ENCODE results near the gene PSMA4. TPM values are rescaled to one million over a fixed set of nuclear protein-coding genes. Genes with fewer than 3 reads are reported as not detected.

The PSMA4 gene
- total RNA-seq, 1 experiment from 2014 or later, result 276 TPM

DNA sequence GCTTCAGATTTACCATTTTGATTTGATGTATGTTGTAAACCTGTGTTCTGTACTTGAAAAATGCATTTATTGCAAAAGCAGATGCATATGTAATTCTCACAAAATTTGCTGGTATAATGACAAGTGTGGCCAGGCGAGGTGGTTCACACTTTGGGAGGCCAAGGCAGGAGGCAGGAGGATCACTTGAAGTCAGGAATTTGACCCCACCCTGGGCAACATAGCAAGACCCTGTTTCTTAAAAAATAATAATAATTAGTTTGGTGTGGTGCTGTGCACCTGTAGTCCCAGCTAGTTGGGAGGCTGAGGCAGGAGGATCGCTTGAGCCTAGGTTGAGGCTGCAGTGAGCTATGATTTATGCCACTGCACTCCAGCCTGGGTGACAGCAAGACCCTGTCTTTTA is 37.6 kb upstream of the PSMA4 start:
- Mint-ChIP-seq H3K36me3 (ENCODE audit: insufficient read depth, unreplicated experiment) (peaks cover 46% of the 10 kb centered on the region), H3K27me3 (ENCODE audit: insufficient read depth, unreplicated experiment) (no peaks in the 10 kb centered on the region), H3K4me1 (ENCODE audit: low read depth, unreplicated experiment) (peaks cover 7% of the 10 kb centered on the region), H3K27ac (ENCODE audit: unreplicated experiment) (no peak overlapping the region), H3K4me3 (ENCODE audit: unreplicated experiment) (no peak overlapping the region), H3K9me3 (ENCODE audit: unreplicated experiment) (no peaks in the 10 kb centered on the region)
- no peak overlapping the region for H3K4me3 ChIP-seq (ENCODE audit: low read depth, low read length)
- BruUV-seq (replicated peaks), result no TSS peak
- CTCF ChIA-PET, result no interaction called here
- TF ChIP-seq, protein P1, sequence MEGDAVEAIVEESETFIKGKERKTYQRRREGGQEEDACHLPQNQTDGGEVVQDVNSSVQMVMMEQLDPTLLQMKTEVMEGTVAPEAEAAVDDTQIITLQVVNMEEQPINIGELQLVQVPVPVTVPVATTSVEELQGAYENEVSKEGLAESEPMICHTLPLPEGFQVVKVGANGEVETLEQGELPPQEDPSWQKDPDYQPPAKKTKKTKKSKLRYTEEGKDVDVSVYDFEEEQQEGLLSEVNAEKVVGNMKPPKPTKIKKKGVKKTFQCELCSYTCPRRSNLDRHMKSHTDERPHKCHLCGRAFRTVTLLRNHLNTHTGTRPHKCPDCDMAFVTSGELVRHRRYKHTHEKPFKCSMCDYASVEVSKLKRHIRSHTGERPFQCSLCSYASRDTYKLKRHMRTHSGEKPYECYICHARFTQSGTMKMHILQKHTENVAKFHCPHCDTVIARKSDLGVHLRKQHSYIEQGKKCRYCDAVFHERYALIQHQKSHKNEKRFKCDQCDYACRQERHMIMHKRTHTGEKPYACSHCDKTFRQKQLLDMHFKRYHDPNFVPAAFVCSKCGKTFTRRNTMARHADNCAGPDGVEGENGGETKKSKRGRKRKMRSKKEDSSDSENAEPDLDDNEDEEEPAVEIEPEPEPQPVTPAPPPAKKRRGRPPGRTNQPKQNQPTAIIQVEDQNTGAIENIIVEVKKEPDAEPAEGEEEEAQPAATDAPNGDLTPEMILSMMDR (IDR thresholded peaks at IDR 0.05; ENCODE audit: insufficient read depth in 1 of 2, low read depth in 1 of 2, low read length in 1 of 2, severe bottlenecking in 1 of 2, unreplicated experiment in 1 of 2), result no peak
- H3K4me1 ChIP-seq, result no peaks in the 10 kb centered on the region
- POLR2A ChIA-PET, result no interaction called here
- H3K27me3 ChIP-seq (replicated peaks; ENCODE audit: control insufficient read depth, insufficient read depth, low read length), result no peaks in the 10 kb centered on the region
- no peaks in the 10 kb centered on the region for H3K36me3 ChIP-seq (ENCODE audit: control insufficient read depth, insufficient read depth, low read length)
- intact Hi-C loops (cut with micrococcal nuclease; ENCODE audit: unreplicated experiment), result no loop called here
- DNase-seq, result no peak
- no peaks in the 10 kb centered on the region for H3K9me3 ChIP-seq

DNA sequence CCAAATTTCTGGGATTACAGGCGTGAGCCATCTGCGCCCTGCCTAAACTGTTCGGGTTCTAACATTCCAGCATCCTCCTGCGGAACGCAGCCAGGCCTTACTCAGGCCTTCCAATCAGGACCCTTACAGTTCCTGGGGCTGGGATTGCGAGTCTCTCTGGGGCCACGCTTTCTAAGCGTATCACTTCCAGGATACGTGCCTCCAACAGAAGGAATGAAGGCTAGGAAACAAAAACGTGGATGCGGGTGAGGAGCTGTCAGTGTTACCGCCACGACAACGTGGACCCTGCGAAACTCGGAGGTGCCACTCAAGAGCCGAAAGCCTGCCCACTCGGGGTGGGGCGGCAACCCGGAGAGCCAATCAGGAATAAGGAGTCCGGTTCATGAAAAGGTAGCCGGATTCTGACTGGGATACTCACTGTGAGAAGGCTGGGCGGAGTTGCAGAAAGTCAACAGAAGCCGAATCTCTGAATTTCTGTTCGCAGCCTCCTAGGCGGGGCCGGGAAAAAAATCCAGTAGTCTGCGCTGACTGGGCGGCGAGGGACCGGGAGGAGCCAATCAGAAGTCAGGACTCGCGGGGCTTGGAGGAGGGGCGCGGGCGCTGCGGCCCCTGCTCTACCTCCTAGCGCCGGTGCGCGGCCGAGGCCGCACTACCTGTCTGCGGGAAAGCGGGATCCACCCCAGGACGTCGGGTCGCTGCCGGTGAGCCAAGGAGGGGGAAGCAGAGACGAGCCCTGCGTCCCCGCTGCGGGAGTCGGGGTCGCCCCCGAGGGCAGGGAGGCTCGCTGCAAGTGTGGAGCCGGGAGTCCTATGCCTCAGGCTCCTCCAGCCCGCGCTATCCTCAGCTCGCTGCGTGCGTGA is 33.0 kb upstream of the PSMA4 start, which contains the start of gene HYKK:
TSS of gene HYKK (plus strand) at position 607 of the 860 bp plus-strand sequence. CDS start 5,512 bp downstream, outside the sequence.
- 0 out of 2 replicates have a peak, but pooled peaks cover 4% of the 10 kb centered on the region for H3K4me1 ChIP-seq
- Mint-ChIP-seq H3K4me3 (ENCODE audit: unreplicated experiment) (peak within 1 kb of the TSS; percentile 80), H3K27ac (ENCODE audit: unreplicated experiment) (peak within 1 kb of the TSS; percentile 39), H3K4me1 (ENCODE audit: low read depth, unreplicated experiment) (peaks cover 7% of the 10 kb centered on the region), H3K9me3 (ENCODE audit: unreplicated experiment) (no peaks in the 10 kb centered on the region), H3K36me3 (ENCODE audit: insufficient read depth, unreplicated experiment) (peaks cover 18% of the 10 kb centered on the region), H3K27me3 (ENCODE audit: insufficient read depth, unreplicated experiment) (no peaks in the 10 kb centered on the region)
- DNase-seq, result peak; percentile 96 to 97
- no peaks in the 10 kb centered on the region for H3K9me3 ChIP-seq
- H3K36me3 ChIP-seq (ENCODE audit: control insufficient read depth, insufficient read depth, low read length), result no peaks in the 10 kb centered on the region
- no TSS peak for BruUV-seq (replicated peaks)
- ChIA-PET CTCF (interaction anchor here (1.4 kb wide), 1 partner anchor 33 kb away, joined by 4 read pairs; the partner anchor contains the start of gene PSMA4), POLR2A (interaction anchor here (1.0 to 1.3 kb wide), 3 partner anchors 58 to 208 kb away, joined by 3 to 12 read pairs (median 5); partner anchors contain the start of genes CHRNA5, IREB2 and SKIC8)
- TF ChIP-seq, protein P1 (IDR thresholded peaks at IDR 0.05; ENCODE audit: insufficient read depth in 1 of 2, low read depth in 1 of 2, low read length in 1 of 2, severe bottlenecking in 1 of 2, unreplicated experiment in 1 of 2), result no peak
- intact Hi-C loops (cut with micrococcal nuclease; ENCODE audit: unreplicated experiment), result loop anchor here (1.0 kb wide), 2 partner anchors 33 to 69 kb away; partner anchors contain the start of genes IREB2 and PSMA4
- H3K4me3 ChIP-seq (ENCODE audit: low read depth, low read length), result peak within 1 kb of the TSS; percentile 77
- no peaks in the 10 kb centered on the region for H3K27me3 ChIP-seq (replicated peaks; ENCODE audit: control insufficient read depth, insufficient read depth, low read length)

DNA sequence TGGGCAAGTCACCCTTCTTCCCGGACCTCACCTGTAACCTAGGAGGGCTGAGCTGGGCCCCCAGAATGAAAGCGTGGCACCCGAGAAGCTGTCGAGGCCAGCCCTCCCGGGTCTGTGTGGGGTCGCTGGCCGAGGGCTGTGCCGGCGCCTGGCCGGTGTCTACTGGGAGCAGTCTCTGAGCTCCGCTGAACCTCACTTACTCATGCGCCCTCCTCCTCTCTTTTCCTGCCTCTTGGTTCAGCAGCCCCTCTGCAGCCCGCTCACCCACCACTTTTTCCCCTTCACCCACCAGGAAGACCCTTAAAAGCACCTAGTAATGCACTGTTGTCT is 32.4 kb upstream of the PSMA4 start:
- H3K9me3 Mint-ChIP-seq (ENCODE audit: unreplicated experiment), result no peaks in the 10 kb centered on the region
- POLR2A ChIA-PET, result interaction anchor here (0.6 to 1.3 kb wide), 3 partner anchors 58 to 370 kb away, joined by 3 to 12 read pairs (median 5); partner anchors contain the start of genes CHRNA5 and IREB2

More for the DNA sequence above, 32.4 kb upstream of the PSMA4 start:
- Histone ChIP-seq H3K36me3 (ENCODE audit: control insufficient read depth, insufficient read depth, low read length) (no peaks in the 10 kb centered on the region), H3K27me3 (replicated peaks; ENCODE audit: control insufficient read depth, insufficient read depth, low read length) (no peaks in the 10 kb centered on the region), H3K4me3 (ENCODE audit: low read depth, low read length) (peak overlapping the region; percentile 77), H3K9me3 (no peaks in the 10 kb centered on the region), H3K4me1 (0 out of 2 replicates have a peak, but pooled peaks cover 4% of the 10 kb centered on the region)
- BruUV-seq (replicated peaks), result TSS peak; percentile 43
- TF ChIP-seq, protein P1 (IDR thresholded peaks at IDR 0.05; ENCODE audit: insufficient read depth in 1 of 2, low read depth in 1 of 2, low read length in 1 of 2, severe bottlenecking in 1 of 2, unreplicated experiment in 1 of 2), result no peak
- CTCF ChIA-PET, result interaction anchor here (1.4 kb wide), 1 partner anchor 33 kb away, joined by 4 read pairs; the partner anchor contains the start of gene PSMA4
- Mint-ChIP-seq H3K36me3 (ENCODE audit: insufficient read depth, unreplicated experiment) (peaks cover 15% of the 10 kb centered on the region), H3K27ac (ENCODE audit: unreplicated experiment) (peak overlapping the region; percentile 39), H3K4me3 (ENCODE audit: unreplicated experiment) (peak overlapping the region; percentile 80), H3K4me1 (ENCODE audit: low read depth, unreplicated experiment) (peaks cover 7% of the 10 kb centered on the region), H3K27me3 (ENCODE audit: insufficient read depth, unreplicated experiment) (no peaks in the 10 kb centered on the region)
- no peak for DNase-seq
- intact Hi-C loops (cut with micrococcal nuclease; ENCODE audit: unreplicated experiment), result loop anchor here (1.0 kb wide), 2 partner anchors 33 to 69 kb away; partner anchors contain the start of genes IREB2 and PSMA4
